Loucy (cell line): ENCODE results near the gene NLGN1.

Source experiments
- CTCF ChIP-seq: fragments of 200-600 bp; sonication (generic); conservative IDR thresholded peaks from 2 replicates; pipeline ENCODE4 v1.5.1; 2014; ENCODE audit warnings: mild to moderate bottlenecking, antibody characterized with exemption, low read length
- EZH2phosphoT487 ChIP-seq: fragments of 200-600 bp; IDR thresholded peaks from 2 replicates; pipeline ENCODE4 v1.6.1; 2018; ENCODE audit warnings: antibody characterized with exemption, mild to moderate bottlenecking, moderate library complexity, borderline replicate concordance

- TF ChIP-seq CTCF (no peak), EZH2phosphoT487 (no peak)
Measured at GRCh38 chr3:174243171-174243570, 845.6 kb downstream of the NLGN1 start.
